ENCODE measurements around the gene AAK1. TPM values are rescaled to one million over a fixed set of nuclear protein-coding genes. Genes with fewer than 3 reads are reported as not detected.

AAK1 gene
- total RNA-seq, 4 donors from 2014 or later = 44.3 to 85.0 (median 60.3) TPM

DNA sequence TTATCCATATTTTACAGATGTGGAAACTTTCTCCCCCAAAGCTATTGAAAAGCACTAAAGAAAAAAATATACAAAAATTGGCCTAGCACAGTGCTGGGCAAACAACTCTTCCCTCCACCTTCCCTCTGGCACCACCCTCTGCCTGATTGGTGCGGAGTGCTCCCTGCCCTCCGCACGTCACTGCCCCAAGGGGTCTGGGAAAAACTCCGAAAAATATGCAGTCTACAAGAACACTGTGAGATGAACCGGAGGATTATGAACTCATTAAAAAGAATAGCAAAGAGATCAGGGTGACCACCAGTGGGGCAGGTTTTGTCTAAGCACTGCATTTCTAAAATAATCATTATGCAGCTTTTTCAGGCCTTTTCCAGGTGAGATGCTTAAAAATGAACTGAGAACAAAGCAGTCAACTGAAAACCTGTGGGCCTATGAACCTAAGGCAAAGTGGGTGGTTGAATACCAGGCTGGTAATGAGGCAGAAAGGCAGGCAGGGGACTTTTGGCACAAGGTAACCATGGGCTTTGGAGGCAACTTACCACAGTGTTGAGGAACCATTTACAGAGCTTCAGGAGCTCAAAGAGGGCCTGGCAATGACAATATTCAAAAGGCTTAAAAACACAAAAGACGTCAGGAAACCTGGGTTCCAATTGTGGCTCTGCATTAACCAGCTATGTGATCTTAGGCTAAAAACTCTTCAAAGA, 57.5 kb downstream of the AAK1 start:
- Histone ChIP-seq H3K4me1 (peaks cover 0 to 29% (median 4%) of the 10 kb centered on the region in 4 donors), H3K4me3 (no peak overlapping the region), H3K9me3 (no peaks in the 10 kb centered on the region), H3K27me3 (no peaks in the 10 kb centered on the region), H3K36me3 (no peaks in the 10 kb centered on the region), H3K27ac (no peak overlapping the region)
- no peak for DNase-seq
- TF ChIP-seq, protein P1, sequence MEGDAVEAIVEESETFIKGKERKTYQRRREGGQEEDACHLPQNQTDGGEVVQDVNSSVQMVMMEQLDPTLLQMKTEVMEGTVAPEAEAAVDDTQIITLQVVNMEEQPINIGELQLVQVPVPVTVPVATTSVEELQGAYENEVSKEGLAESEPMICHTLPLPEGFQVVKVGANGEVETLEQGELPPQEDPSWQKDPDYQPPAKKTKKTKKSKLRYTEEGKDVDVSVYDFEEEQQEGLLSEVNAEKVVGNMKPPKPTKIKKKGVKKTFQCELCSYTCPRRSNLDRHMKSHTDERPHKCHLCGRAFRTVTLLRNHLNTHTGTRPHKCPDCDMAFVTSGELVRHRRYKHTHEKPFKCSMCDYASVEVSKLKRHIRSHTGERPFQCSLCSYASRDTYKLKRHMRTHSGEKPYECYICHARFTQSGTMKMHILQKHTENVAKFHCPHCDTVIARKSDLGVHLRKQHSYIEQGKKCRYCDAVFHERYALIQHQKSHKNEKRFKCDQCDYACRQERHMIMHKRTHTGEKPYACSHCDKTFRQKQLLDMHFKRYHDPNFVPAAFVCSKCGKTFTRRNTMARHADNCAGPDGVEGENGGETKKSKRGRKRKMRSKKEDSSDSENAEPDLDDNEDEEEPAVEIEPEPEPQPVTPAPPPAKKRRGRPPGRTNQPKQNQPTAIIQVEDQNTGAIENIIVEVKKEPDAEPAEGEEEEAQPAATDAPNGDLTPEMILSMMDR (IDR thresholded peaks at IDR 0.05) = no peak
- TF ChIP-seq POLR2A (IDR thresholded peaks at IDR 0.05) = no peak

DNA sequence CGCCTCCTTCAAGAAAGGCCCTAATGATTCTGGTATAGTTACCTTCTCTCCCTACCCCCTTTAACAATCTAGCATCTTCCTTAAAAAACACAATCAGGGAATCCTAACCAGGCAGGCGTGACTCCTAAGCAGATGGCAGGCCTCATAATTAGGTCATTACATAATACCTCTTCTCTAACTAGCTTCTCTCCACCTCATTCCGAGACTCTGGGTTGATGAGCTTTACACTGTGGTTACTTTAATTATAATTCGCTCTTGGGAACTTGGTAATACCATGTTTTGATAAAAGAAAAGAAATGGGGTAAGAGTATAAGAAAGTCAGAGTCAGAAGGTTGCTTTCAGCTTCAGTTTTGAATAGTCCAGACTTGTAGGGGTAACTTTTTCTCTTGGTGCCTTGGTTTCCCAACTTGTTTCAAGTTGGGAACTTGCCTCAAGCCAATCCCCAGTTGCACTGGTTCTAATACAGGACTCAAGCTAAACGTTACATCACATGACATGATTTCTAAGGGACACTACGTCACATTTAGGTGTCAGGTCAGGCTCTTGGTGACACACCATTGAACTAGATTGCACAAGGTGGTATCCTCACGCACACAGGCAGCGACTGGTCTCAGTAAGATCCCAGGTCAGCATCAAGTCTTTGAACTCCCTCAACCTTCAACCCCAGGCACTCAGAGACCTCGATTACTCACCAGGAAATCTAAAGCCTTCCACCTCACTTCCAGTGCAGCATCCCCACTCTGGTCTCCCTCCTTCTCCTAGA, 59.2 kb downstream of the AAK1 start:
- Histone ChIP-seq H3K4me1 (peaks cover 0 to 28% (median 4%) of the 10 kb centered on the region in 4 donors), H3K4me3 (no peak overlapping the region), H3K27ac (peak overlapping the region in 1 of 4 donors; percentile 22), H3K27me3 (no peaks in the 10 kb centered on the region), H3K9me3 (no peaks in the 10 kb centered on the region), H3K36me3 (no peaks in the 10 kb centered on the region)
- DNase-seq = no peak
- TF ChIP-seq, protein P1 (IDR thresholded peaks at IDR 0.05) = no peak
- TF ChIP-seq POLR2A (IDR thresholded peaks at IDR 0.05) = no peak

DNA sequence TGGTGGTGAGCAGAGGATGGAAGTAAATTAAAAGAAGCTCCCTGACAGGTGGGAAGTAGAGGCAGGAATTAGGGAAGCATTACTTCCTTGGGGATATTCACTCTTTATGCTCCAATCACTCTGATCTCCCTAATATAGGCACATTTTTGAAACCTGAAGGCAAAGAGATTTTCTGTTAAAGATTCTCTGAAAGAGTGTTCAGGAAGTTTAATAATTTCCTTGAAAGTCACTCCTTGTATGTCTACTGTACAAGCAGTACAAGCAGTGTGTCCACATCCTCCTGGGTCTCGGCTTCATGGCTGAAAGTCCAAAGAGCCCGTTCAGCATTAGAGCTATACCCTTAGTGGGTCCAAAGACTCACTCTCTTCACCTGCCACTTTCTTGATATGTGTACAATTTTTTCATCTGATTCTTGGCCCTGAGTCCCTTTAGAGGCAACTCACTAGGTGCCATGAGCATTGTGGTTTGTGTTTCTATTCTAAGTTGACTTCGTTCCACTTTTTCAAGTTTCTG, 60.2 kb downstream of the AAK1 start:
- no peak for TF ChIP-seq POLR2A (IDR thresholded peaks at IDR 0.05)
- TF ChIP-seq, protein P1 (IDR thresholded peaks at IDR 0.05) = no peak
- no peaks in the 10 kb centered on the region for H3K27me3 ChIP-seq
- H3K27ac ChIP-seq = peak overlapping the region in 1 of 4 donors; percentile 22
- DNase-seq = no peak
- H3K4me3 ChIP-seq = no peak overlapping the region
- no peaks in the 10 kb centered on the region for H3K36me3 ChIP-seq
- no peaks in the 10 kb centered on the region for H3K9me3 ChIP-seq
- H3K4me1 ChIP-seq = peaks cover 0 to 27% (median 2%) of the 10 kb centered on the region in 4 donors

DNA sequence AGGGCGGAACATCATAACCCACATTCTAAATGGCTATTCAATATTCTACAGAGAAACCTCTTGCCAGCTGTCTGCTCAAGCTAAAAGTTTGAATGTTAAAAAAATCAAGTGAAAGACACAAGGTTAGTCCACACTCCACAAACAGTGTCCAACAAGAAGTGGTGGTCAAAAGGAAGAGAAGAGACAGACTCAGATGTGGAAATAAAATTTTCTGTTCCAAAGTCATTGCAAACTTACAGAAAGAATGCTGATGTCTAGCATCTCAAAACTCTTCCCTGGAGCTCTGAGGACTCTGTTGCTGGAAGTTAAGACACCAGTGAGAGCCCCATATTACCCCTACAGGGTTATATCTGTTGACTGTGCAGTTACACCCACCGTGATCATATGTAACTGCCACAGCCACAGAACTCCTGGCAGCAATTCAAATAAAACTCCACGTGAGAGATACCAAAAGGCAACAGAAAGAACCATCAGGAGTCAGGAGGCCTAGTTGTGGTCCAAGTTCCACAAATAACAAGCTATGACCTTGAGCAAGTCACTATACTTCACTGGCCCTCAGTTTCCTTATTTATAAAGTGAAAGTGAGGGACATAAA, 60.9 kb downstream of the AAK1 start:
- Histone ChIP-seq H3K27me3 (no peaks in the 10 kb centered on the region), H3K9me3 (no peaks in the 10 kb centered on the region), H3K36me3 (no peaks in the 10 kb centered on the region), H3K4me1 (peaks cover 0 to 34% (median 2%) of the 10 kb centered on the region in 4 donors), H3K27ac (peak overlapping the region in 1 of 4 donors; percentile 22), H3K4me3 (no peak overlapping the region)
- TF ChIP-seq, protein P1 (IDR thresholded peaks at IDR 0.05) = no peak
- DNase-seq = no peak

DNA sequence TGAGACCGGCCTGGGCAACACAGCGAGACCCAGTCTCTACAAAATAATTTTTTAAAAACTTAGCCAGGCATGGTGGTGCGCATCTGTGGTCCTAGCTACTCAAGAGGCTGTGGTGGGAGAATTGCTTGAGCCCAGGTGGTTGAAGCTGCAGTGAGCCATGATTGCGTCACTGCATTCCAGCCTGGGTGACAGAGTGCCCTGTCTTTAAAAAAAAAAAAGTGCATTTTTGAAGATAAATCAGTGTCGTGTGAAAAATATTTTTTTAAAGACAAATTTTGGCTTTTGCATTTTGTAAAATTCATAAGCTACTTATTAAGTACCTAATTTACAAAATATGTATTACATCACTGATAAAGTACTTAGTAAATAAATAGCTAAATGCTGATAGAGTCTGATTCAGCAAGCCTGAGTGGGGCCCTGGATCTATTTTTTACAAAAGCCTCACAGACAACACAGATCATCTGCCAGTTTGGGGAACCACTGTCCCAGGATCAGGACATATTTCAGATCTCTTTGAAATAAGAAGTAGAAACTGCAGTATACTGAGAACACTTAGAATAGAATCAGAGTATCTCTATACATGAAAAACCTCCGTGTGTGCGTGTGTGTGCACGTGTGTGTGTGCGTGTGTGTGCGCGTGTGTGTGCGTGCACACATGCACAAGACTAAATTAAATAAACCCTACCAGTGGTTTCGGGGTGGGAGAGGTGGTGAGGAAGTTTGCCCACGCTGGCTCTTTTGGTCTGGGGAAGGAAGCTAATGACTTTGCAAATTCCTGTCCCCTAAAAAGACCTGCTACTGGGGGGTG, 61.6 kb downstream of the AAK1 start:
- Histone ChIP-seq H3K36me3 (no peaks in the 10 kb centered on the region), H3K27ac (peak overlapping the region in 1 of 4 donors; percentile 22)
- DNase-seq = no peak

More for the DNA sequence above, 61.6 kb downstream of the AAK1 start:
- H3K4me1 ChIP-seq = peaks cover 0 to 39% (median 2%) of the 10 kb centered on the region in 4 donors
- TF ChIP-seq POLR2A (IDR thresholded peaks at IDR 0.05) = no peak
- H3K9me3 ChIP-seq = no peaks in the 10 kb centered on the region
- no peak overlapping the region for H3K4me3 ChIP-seq
- H3K27me3 ChIP-seq = no peaks in the 10 kb centered on the region
